ENCODE data around the gene NFATC1.

The NFATC1 gene

DNA sequence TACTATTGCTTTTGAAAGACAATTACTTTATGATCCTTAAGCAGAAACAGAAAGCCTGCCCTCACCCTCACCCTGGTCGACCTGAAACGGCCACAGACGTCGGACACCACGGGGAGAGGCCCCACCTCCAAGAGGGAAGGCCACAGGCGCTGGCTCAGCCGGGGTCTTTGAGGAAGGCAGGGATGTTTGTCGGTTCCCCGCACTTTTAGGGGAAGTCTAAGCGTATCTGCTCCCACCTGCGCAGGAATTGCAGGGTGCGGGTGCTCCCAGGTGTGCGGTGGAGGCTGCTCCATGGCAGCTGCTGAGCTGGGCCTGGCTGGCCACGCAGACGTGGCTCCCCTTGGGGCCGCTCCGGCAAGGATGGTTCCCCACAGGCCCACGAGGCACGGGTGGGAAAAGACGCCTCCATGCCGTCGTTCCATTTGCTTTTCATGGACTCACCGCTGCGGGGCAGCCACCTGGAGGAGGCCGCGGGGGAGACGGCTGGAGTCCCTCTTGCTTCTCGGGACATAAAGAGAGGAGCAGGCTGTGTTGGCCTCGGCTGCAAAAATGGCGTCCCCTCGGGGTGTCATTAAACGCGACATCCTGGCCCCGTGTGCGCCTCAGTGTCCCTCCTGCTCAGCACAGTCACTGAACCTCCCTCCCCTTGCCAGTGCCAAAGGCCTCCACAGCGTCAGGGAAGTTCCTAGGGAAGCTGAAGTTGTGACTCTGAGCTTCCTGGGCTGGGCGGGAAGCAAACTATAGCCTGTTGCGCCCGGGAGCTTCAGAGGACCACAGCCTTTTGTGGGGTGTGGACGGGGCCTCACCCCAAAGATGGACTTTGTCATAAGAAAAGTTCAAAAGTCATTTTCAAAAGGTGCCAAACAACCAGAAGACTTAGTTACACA lies 63.4 kb downstream of the NFATC1 start:
- Histone ChIP-seq H3K27me3 (ENCODE audit: insufficient read depth, insufficient read length) (no peaks in the 10 kb centered on the region), H3K4me3 (ENCODE audit: insufficient read length, low read depth) (no peak overlapping the region), H3K9me3 (ENCODE audit: insufficient read depth, low read length) (no peaks in the 10 kb centered on the region), H3K4me1 (ENCODE audit: insufficient read depth, insufficient read length) (peaks cover 23% of the 10 kb centered on the region), H3K9ac (ENCODE audit: insufficient read length, low read depth) (peak overlapping the region; percentile 16), H3K36me3 (ENCODE audit: insufficient read depth, insufficient read length, low read length) (peaks cover 42% of the 10 kb centered on the region)
- TF ChIP-seq YY1 (IDR thresholded peaks at IDR 0.05; ENCODE audit: insufficient read depth, insufficient read length) (no peak), ZNF274 (IDR thresholded peaks at IDR 0.05; ENCODE audit: low read depth, low read length) (no peak), SUZ12 (IDR thresholded peaks at IDR 0.05; ENCODE audit: extremely low read depth, insufficient read depth, insufficient read length) (no peak)
- DNase-seq (ENCODE audit: low read depth, low spot score): no peak

- Histone ChIP-seq H3K9ac (ENCODE audit: insufficient read length, low read depth) (no peak overlapping the region), H3K36me3 (ENCODE audit: insufficient read depth, insufficient read length, low read length) (peaks cover 34% of the 10 kb centered on the region), H3K9me3 (ENCODE audit: insufficient read depth, low read length) (no peaks in the 10 kb centered on the region), H3K27me3 (ENCODE audit: insufficient read depth, insufficient read length) (no peaks in the 10 kb centered on the region), H3K4me3 (ENCODE audit: insufficient read length, low read depth) (no peak overlapping the region), H3K4me1 (ENCODE audit: insufficient read depth, insufficient read length) (peaks cover 23% of the 10 kb centered on the region)
- DNase-seq (ENCODE audit: low read depth, low spot score): no peak
- TF ChIP-seq SUZ12 (IDR thresholded peaks at IDR 0.05; ENCODE audit: extremely low read depth, insufficient read depth, insufficient read length) (no peak), ZNF274 (IDR thresholded peaks at IDR 0.05; ENCODE audit: low read depth, low read length) (no peak), YY1 (IDR thresholded peaks at IDR 0.05; ENCODE audit: insufficient read depth, insufficient read length) (no peak)
These were observed 64.3 kb downstream of the NFATC1 start for GRCh38 chr18:79459946-79460480.

DNA sequence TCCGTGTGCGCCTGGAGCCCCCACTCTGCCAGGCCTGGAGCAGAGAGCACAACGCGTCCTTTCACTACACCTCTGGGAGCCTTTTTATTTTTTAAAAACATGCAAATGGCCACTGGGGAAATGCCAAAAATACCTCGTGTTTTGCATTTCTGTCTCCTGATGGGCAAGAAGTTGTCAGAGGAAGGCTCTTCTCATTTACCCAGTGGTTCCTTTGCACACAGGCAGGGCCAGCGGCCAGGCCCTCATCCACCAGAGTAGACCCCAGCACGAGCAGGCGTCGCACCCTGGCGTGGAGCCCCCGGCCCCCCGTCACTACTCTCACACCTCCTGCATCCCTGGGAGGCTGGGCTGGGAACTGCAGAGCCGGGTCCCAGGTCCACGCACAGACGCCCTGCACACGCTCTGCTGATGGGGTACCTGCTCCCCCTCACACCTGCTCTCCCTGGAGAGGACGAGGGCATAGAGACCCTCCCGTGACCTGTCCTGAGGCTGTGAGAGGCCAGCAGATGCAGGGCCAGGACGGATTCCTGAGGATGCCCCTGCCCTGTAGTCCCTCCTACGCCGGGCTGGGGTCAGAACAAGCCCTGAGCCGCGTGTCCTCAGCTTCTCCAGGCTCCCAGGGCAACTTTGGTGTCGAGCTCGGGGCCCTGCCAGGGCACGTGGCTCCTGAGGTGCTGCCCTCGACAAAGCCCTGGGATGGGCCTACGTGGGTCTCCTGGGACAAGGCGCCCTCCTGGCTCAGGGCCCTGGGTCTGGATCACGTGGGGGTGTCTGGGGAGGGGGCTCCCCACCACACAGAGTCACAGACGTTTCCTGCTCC lies 65.0 kb downstream of the NFATC1 start:
- Histone ChIP-seq H3K27me3 (ENCODE audit: insufficient read depth, insufficient read length) (no peaks in the 10 kb centered on the region), H3K4me3 (ENCODE audit: insufficient read length, low read depth) (no peak overlapping the region), H3K36me3 (ENCODE audit: insufficient read depth, insufficient read length, low read length) (peaks cover 31% of the 10 kb centered on the region), H3K9ac (ENCODE audit: insufficient read length, low read depth) (peak overlapping the region; percentile 38), H3K9me3 (ENCODE audit: insufficient read depth, low read length) (no peaks in the 10 kb centered on the region), H3K4me1 (ENCODE audit: insufficient read depth, insufficient read length) (peaks cover 23% of the 10 kb centered on the region)
- TF ChIP-seq YY1 (IDR thresholded peaks at IDR 0.05; ENCODE audit: insufficient read depth, insufficient read length) (no peak), SUZ12 (IDR thresholded peaks at IDR 0.05; ENCODE audit: extremely low read depth, insufficient read depth, insufficient read length) (no peak), ZNF274 (IDR thresholded peaks at IDR 0.05; ENCODE audit: low read depth, low read length) (no peak)
- no peak for DNase-seq (ENCODE audit: low read depth, low spot score)

- H3K4me1 ChIP-seq (ENCODE audit: insufficient read depth, insufficient read length): peaks cover 25% of the 10 kb centered on the region
- no peak overlapping the region for H3K4me3 ChIP-seq (ENCODE audit: insufficient read length, low read depth)
- TF ChIP-seq SUZ12 (IDR thresholded peaks at IDR 0.05; ENCODE audit: extremely low read depth, insufficient read depth, insufficient read length): no peak
- no peak for TF ChIP-seq YY1 (IDR thresholded peaks at IDR 0.05; ENCODE audit: insufficient read depth, insufficient read length)
- no peak for TF ChIP-seq ZNF274 (IDR thresholded peaks at IDR 0.05; ENCODE audit: low read depth, low read length)
These were observed 65.9 kb downstream of the NFATC1 start for GRCh38 chr18:79461627-79462026.

DNA sequence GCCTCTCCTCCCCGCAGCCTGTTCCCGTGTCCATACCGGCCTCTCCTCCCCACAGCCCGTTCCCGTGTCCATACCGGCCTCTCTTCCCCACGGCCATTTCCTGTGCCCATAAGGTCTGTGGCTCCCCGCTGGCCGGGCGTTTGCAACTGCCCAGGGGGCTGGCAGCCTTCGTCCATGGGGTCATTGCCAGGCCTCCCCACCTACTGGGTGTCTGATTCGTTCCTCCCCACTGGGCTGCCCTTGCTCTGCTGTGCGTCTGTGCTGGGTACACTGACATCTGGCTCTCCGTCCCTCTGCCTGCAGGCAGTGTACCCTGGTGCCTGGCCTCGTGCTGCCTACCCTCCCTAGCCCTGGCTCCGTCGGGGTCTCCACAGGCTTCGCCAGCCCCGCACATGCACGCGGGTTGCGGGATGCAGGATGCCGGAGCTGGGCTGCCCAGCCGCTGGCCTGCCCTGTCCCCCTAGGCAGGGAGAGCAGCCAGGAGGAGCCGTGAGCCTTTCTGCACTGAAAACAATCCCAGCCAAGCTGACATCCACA lies 67.8 kb downstream of the NFATC1 start:
- Histone ChIP-seq H3K9ac (ENCODE audit: insufficient read length, low read depth) (no peak overlapping the region), H3K27me3 (ENCODE audit: insufficient read depth, insufficient read length) (no peaks in the 10 kb centered on the region), H3K9me3 (ENCODE audit: insufficient read depth, low read length) (no peaks in the 10 kb centered on the region), H3K4me1 (ENCODE audit: insufficient read depth, insufficient read length) (peaks cover 17% of the 10 kb centered on the region), H3K4me3 (ENCODE audit: insufficient read length, low read depth) (no peak overlapping the region), H3K36me3 (ENCODE audit: insufficient read depth, insufficient read length, low read length) (peaks cover 31% of the 10 kb centered on the region)
- no peak for DNase-seq (ENCODE audit: low read depth, low spot score)
- TF ChIP-seq ZNF274 (IDR thresholded peaks at IDR 0.05; ENCODE audit: low read depth, low read length) (no peak), SUZ12 (IDR thresholded peaks at IDR 0.05; ENCODE audit: extremely low read depth, insufficient read depth, insufficient read length) (no peak), YY1 (IDR thresholded peaks at IDR 0.05; ENCODE audit: insufficient read depth, insufficient read length) (no peak)

More at GRCh38 chr18:79461627-79462026, 65.9 kb downstream of the NFATC1 start:
- Histone ChIP-seq H3K9me3 (ENCODE audit: insufficient read depth, low read length) (no peaks in the 10 kb centered on the region), H3K9ac (ENCODE audit: insufficient read length, low read depth) (no peak overlapping the region), H3K36me3 (ENCODE audit: insufficient read depth, insufficient read length, low read length) (peaks cover 29% of the 10 kb centered on the region), H3K27me3 (ENCODE audit: insufficient read depth, insufficient read length) (no peaks in the 10 kb centered on the region)
- DNase-seq (ENCODE audit: low read depth, low spot score): no peak

DNA sequence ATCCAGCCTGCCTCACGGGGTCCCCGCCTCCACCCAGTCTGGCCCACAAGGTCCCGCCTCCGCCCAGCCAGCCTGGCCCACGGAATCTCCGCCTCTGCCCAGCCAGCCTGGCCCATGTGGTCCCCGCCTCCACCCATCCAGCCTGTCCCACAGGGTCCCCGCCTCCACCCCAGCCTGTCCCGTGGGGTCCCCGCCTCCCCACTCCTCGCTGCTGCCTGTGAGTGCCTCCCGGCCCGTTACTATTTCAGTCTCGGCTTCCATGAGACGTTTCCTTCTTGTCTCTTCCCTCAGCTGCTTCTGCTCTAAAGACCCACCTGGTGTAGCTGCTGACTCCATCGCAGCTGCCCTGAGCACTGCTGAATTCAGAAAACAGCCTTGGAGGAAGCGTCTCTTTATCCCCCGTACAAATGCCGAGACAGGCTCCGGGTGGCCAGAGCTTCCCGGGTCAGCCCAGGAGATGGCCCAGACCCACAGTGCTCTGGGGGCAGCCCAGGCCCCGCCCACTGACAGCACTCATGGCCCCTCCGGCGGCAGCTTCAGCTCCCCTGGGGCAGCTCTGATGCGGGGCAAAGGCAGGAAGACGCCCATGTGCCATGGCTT lies 69.8 kb downstream of the NFATC1 start:
- Histone ChIP-seq H3K4me3 (ENCODE audit: insufficient read length, low read depth) (no peak overlapping the region), H3K9ac (ENCODE audit: insufficient read length, low read depth) (no peak overlapping the region), H3K4me1 (ENCODE audit: insufficient read depth, insufficient read length) (peaks cover 18% of the 10 kb centered on the region), H3K27me3 (ENCODE audit: insufficient read depth, insufficient read length) (no peaks in the 10 kb centered on the region), H3K36me3 (ENCODE audit: insufficient read depth, insufficient read length, low read length) (peaks cover 48% of the 10 kb centered on the region), H3K9me3 (ENCODE audit: insufficient read depth, low read length) (no peaks in the 10 kb centered on the region)
- DNase-seq (ENCODE audit: low read depth, low spot score): no peak
- no peak for TF ChIP-seq ZNF274 (IDR thresholded peaks at IDR 0.05; ENCODE audit: low read depth, low read length)

Data from NT2/D1 (cell line).